Heart left ventricle (tissue), 13 donors: Measurements from ENCODE around the gene OR52B4.

Experiments
- POLR2A ChIP-seq, 2 donors: fragments of 450-650 bp; IDR thresholded peaks; one replicate each; pipeline ENCODE4 v1.6.1; 2017; ENCODE audit warnings: antibody characterized with exemption in 2 of 2, mild to moderate bottlenecking in 2 of 2, moderate library complexity in 2 of 2
- TF ChIP-seq, protein P1 (sequence below), 12 donors: fragments of 200-600 bp; sonication (generic) in 4 of 12; IDR thresholded peaks; one replicate each; pipeline versions ENCODE4 v1.5.0 to v1.8.0; 2018 to 2022; ENCODE audit warnings: antibody characterized with exemption in 12 of 12, mild to moderate bottlenecking in 5 of 12
- donor health status: ischemic (EF 13 %, LVEDD 7.1; RV severe dilation, severe dysfunction).
- donor health status: DM: no; HTN: yes; CAD: no.
- donor health status: DM: no; HTN: no; CAD: no.
- donor health status: ischemic (EF 25% LVEDD 6.9; RV normal size, moderate dysfunction).
- donor health status: ischemic (EF 25% LVEDD 5.7; RV mildly dilated, moderate dysfunction).
- donor health status: ischemic (EF 35%, LVEDD 5.7; RV mildly dilated, moderate dysfunction).
- donor health status: nonischemic (EF 11% LVEDD 7.7; RV severe dilation, severe dysfunction).
- donor health status: DM: yes; HTN: yes; CAD: no.
- donor health status: PGD.
- donor health status: ischemic (EF 29% LVEDD 5.4; RV normal size, mild dysfunction).
- donor health status: nonischemic (EF 23%, LVEDD 6.1; RV moderate dilation, normal function).

- TF ChIP-seq POLR2A (IDR thresholded peaks at IDR 0.05) = no peak
- TF ChIP-seq, protein P1, sequence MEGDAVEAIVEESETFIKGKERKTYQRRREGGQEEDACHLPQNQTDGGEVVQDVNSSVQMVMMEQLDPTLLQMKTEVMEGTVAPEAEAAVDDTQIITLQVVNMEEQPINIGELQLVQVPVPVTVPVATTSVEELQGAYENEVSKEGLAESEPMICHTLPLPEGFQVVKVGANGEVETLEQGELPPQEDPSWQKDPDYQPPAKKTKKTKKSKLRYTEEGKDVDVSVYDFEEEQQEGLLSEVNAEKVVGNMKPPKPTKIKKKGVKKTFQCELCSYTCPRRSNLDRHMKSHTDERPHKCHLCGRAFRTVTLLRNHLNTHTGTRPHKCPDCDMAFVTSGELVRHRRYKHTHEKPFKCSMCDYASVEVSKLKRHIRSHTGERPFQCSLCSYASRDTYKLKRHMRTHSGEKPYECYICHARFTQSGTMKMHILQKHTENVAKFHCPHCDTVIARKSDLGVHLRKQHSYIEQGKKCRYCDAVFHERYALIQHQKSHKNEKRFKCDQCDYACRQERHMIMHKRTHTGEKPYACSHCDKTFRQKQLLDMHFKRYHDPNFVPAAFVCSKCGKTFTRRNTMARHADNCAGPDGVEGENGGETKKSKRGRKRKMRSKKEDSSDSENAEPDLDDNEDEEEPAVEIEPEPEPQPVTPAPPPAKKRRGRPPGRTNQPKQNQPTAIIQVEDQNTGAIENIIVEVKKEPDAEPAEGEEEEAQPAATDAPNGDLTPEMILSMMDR (IDR thresholded peaks at IDR 0.05) = no peak
Measured at GRCh38 chr11:4416306-4416705, 48.1 kb upstream of the OR52B4 start.
